OCI-LY1 (cell line): ENCODE results near the gene ZFAND2B.
A peak's percentile ranks its signal among the peaks of the same experiment; 100 is the strongest.

Source experiments
- H2AFZ ChIP-seq: fragments of 200-600 bp; sonication (generic), shearing (Covaris generic); 2 replicates; pipeline ENCODE4 v1.6.0; 2014; ENCODE audit warnings: antibody characterized with exemption, mild to moderate bottlenecking, low read length
- H3F3A ChIP-seq: fragments of 200-600 bp; sonication (generic), shearing (Covaris generic); 2 replicates; pipeline ENCODE4 v1.6.0; 2014; ENCODE audit warnings: mild to moderate bottlenecking, antibody characterized with exemption, low read length, moderate library complexity; ENCODE audit not compliant: insufficient read depth
- H3K27ac ChIP-seq: fragments of 200-600 bp; sonication (generic); 2 replicates; pipeline ENCODE4 v1.5.1; 2014; ENCODE audit warnings: low read length, mixed run types, mild to moderate bottlenecking, low read depth; ENCODE audit not compliant: poor library complexity, severe bottlenecking
- H3K27me3 ChIP-seq: fragments of 200-600 bp; sonication (generic); 2 replicates; pipeline ENCODE4 v1.6.0; 2014; ENCODE audit warnings: antibody characterized with exemption, mild to moderate bottlenecking, low read length, moderate library complexity; ENCODE audit not compliant: insufficient read depth
- H3K36me3 ChIP-seq: fragments of 200-600 bp; sonication (generic); 2 replicates; pipeline ENCODE4 v1.6.1; 2014; ENCODE audit warnings: mild to moderate bottlenecking, antibody characterized with exemption, low read length, moderate library complexity, mixed read lengths; ENCODE audit not compliant: insufficient read depth
- H3K4me1 ChIP-seq: fragments of 200-600 bp; sonication (generic); 2 replicates; pipeline ENCODE4 v1.5.1; 2014; ENCODE audit warnings: mild to moderate bottlenecking, low read length, moderate library complexity; ENCODE audit not compliant: insufficient read depth, severe bottlenecking
- H3K4me2 ChIP-seq: fragments of 200-600 bp; sonication (generic), shearing (Covaris generic); 2 replicates; pipeline ENCODE4 v1.6.1; 2014; ENCODE audit warnings: low read length
- H3K4me3 ChIP-seq: fragments of 200-600 bp; sonication (generic); 2 replicates; pipeline ENCODE4 v1.5.1; 2014; ENCODE audit warnings: low read length, low read depth, mild to moderate bottlenecking, mixed read lengths; ENCODE audit not compliant: poor library complexity, severe bottlenecking
- H3K79me2 ChIP-seq: fragments of 200-600 bp; shearing (Covaris generic); 2 replicates; pipeline ENCODE4 v1.6.1; 2016; ENCODE audit warnings: mixed run types, low read length, mixed read lengths; ENCODE audit not compliant: insufficient read depth
- H3K9ac ChIP-seq: fragments of 200-600 bp; sonication (generic), shearing (Covaris generic); 2 replicates; pipeline ENCODE4 v1.6.1; 2014; ENCODE audit warnings: mild to moderate bottlenecking, low read length, mixed read lengths
- H3K9me2 ChIP-seq: fragments of 200-600 bp; sonication (generic), shearing (Covaris generic); 2 replicates; pipeline ENCODE4 v1.6.1; 2014; ENCODE audit warnings: low read depth, mild to moderate bottlenecking, low read length, mixed read lengths
- H3K9me3 ChIP-seq: fragments of 200-600 bp; shearing (Covaris generic); 2 replicates; pipeline ENCODE4 v1.6.1; 2014; ENCODE audit warnings: low read length, mixed read lengths
- H4K20me1 ChIP-seq: fragments of 200-600 bp; sonication (generic), shearing (Covaris generic); 2 replicates; pipeline ENCODE4 v1.6.0; 2016; ENCODE audit warnings: mild to moderate bottlenecking, low read length; ENCODE audit not compliant: insufficient read depth
- CTCF ChIP-seq: fragments of 200-600 bp; sonication (generic), shearing (Covaris generic); IDR thresholded peaks from 2 replicates; pipeline ENCODE4 v1.5.1; 2017; ENCODE audit warnings: mild to moderate bottlenecking, antibody characterized with exemption, low read length, moderate library complexity, mixed read lengths
- EZH2 ChIP-seq: fragments of 200-600 bp; sonication (generic), shearing (Covaris generic); IDR thresholded peaks from 2 replicates; pipeline ENCODE4 v1.8.0; 2017; ENCODE audit warnings: borderline replicate concordance, mixed run types, mild to moderate bottlenecking, antibody characterized with exemption, low read length, moderate library complexity, mixed read lengths

ZFAND2B gene

GRCh38 chr2:219179601-219180465 is 26.7 kb upstream of the ZFAND2B start:
- Histone ChIP-seq H3K4me3 (peak overlapping the region; percentile 91), H3K27me3 (no peaks in the 10 kb centered on the region), H3K4me2 (peak overlapping the region; percentile 91), H4K20me1 (no peaks in the 10 kb centered on the region), H3K9ac (peak overlapping the region; percentile 89; the same call in 1 of the 2 replicates), H3F3A (no peaks in the 10 kb centered on the region; the same call in 1 of the 2 replicates), H3K9me2 (no peaks in the 10 kb centered on the region), H3K9me3 (no peaks in the 10 kb centered on the region), H3K27ac (no peak overlapping the region), H3K79me2 (peaks cover 8% of the 10 kb centered on the region; the same call in 1 of the 2 replicates), H3K4me1 (peaks cover 25% of the 10 kb centered on the region), H3K36me3 (peaks cover 51% of the 10 kb centered on the region), H2AFZ (no peak overlapping the region)
- TF ChIP-seq EZH2 (no peak), CTCF (no peak)

- H3K79me2 ChIP-seq, result peaks cover 8% of the 10 kb centered on the region; the same call in 1 of the 2 replicates
- no peaks in the 10 kb centered on the region for H3K9me2 ChIP-seq
- no peak overlapping the region for H3K4me2 ChIP-seq
- H3K27me3 ChIP-seq, result no peaks in the 10 kb centered on the region
- TF ChIP-seq CTCF (no peak), EZH2 (no peak)
- H3K4me1 ChIP-seq, result peaks cover 19% of the 10 kb centered on the region
- H3F3A ChIP-seq, result no peaks in the 10 kb centered on the region; the same call in 1 of the 2 replicates
- H3K36me3 ChIP-seq, result peaks cover 51% of the 10 kb centered on the region
- no peaks in the 10 kb centered on the region for H3K9me3 ChIP-seq
- H3K9ac ChIP-seq, result no peak overlapping the region
- H4K20me1 ChIP-seq, result no peaks in the 10 kb centered on the region
- H3K4me3 ChIP-seq, result no peak overlapping the region
- H3K27ac ChIP-seq, result no peak overlapping the region
- H2AFZ ChIP-seq, result no peak overlapping the region
These were observed 25.6 kb upstream of the ZFAND2B start for GRCh38 chr2:219180961-219181360.

- H3K9ac ChIP-seq, result no peak overlapping the region
- H3K9me2 ChIP-seq, result no peaks in the 10 kb centered on the region
- no peaks in the 10 kb centered on the region for H3K9me3 ChIP-seq
- H3K4me2 ChIP-seq, result no peak overlapping the region
- peaks cover 15% of the 10 kb centered on the region for H3K4me1 ChIP-seq
- no peak overlapping the region for H3K27ac ChIP-seq
- peaks cover 51% of the 10 kb centered on the region for H3K36me3 ChIP-seq
- no peaks in the 10 kb centered on the region for H4K20me1 ChIP-seq
- H3K79me2 ChIP-seq, result peaks cover 8% of the 10 kb centered on the region; the same call in 1 of the 2 replicates
- no peak overlapping the region for H3K4me3 ChIP-seq
- H3K27me3 ChIP-seq, result no peaks in the 10 kb centered on the region
- TF ChIP-seq CTCF, result no peak
- TF ChIP-seq EZH2, result no peak
- no peaks in the 10 kb centered on the region; the same call in 1 of the 2 replicates for H3F3A ChIP-seq
- no peak overlapping the region for H2AFZ ChIP-seq
These were observed 25.1 kb upstream of the ZFAND2B start for GRCh38 chr2:219181531-219181930.
